HK-2 (cell line): ENCODE data around the gene MYL5.
"Not testable (repeated sequence)": the region's sequence is repeated elsewhere in the genome, so short reads cannot be mapped to it uniquely, and the experiment has no call there.

Experiments
- DNase-seq: peaks from one replicate; pipeline ENCODE4 v3.0.0-alpha.2; 2018; ENCODE audit not compliant: unreplicated experiment

MYL5 gene

DNA sequence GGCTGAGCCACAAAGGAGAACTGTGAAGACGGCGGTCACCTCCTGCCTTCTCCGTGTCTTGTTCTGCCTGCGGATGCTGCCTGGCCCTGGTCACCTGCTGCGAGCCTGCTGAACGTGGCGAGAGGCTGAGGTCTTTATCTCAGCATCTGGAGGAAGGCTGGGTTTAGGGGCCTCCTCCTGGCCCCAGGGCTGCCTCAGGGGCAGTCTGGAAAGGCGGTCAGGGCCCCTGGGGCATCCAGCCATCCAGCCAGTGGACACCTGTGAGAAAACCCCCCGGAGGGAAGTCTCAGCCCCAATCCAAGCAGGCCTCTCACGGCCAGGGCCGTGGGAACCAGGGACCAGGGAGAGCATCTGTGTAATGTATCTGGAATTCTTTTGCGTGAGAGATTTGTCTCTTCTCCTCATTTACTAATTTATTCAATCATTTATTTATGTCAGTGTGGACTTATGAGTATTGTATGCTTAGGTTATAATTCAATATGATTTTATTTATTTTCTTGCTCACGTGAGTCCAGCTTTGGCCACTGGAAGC lies 37.6 kb upstream of the MYL5 start:
- no peak for DNase-seq

DNA sequence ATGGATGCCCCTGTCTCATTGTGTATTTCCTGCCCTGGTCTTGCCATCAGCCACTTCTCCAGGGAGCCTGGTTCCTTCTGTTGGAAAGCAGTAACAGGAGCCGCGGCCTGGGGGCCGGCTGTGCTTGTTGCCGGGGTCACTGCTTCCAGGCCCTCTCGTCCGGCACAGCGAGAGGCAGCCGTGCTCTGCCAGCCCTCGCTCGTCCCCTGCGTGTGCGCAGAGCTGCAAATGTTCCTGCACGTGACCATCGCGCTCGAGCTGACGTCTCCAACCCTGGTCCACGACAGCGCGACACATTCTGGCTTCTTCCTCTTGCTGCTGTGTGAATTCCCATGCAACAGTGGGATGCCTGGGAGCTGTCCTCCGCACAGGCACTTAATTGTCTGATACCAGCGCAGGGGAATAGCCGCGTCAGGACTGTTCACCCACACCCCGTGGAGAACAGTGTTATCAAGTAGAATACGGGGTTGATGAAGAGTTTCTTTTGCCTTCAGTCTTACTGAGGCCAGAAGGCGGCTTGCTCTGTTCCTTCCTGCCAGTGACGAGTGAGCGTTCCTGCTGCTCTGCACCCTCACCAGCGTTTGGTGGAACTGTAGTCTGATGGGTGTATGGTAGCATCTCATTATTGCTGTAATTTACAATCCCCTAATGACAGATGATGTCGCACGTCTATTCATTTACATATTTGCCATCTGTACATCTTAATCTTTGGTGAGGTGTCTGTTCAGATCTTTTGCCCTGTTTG lies 36.6 kb upstream of the MYL5 start:
- DNase-seq, result no peak

DNA sequence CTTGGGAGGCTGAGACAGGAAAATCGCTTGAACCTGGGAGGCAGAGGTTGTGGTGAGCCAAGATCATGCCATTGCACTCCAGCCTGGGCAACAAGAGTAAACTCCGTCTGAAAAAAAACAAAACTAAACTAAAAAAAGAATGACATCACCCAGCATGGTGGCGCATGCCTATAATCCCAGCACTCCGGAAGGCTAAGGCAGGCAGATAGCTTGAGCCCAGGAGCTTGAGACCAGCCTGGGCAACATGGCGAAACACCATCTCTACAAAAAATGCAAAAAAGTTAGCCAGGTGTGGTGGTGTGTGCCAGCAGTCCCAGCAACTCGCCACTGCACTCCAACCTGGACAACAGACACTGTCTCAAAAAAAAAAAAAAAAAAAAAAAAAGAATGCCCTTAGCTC lies 32.0 kb upstream of the MYL5 start:
- not testable (repeated sequence) for DNase-seq

DNA sequence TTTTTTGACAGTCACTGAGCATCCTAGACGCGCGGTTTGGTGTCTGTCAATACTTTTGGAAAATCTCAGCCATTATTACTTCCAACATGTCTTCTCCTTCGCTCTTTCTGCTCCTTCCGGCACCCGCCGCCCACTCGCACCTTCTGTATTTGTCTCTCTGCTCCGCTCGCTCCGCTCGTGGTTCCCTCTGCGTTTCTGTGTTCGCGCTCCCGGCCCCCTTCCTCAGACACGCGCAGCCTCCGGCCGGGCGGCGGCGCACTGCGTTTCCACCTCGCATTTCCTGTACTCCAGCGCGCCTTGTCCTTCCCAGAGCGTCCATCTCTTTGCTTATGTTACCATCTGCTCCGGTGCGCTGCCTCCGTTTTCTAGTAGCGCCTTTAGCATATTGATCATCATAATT lies 27.9 kb upstream of the MYL5 start:
- DNase-seq, result no peak

DNA sequence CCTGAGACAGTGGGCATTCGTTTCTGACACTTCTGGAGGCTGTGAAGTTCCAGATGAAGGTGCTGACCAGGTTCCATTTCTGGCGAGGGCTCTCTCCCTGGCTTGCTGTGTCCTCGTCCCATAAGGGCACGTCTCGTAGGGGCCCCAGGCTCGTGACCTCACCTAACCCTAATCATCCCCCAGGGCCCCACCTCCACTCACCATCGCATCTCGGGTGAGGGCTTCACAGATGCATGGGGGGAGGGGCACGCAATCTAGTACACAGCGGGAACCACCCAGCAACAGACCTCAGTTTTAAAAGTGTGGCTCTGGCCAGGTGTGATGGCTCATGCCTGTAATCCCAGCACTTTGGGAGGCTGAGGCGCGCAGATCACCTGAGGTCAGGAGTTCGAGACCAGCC lies 26.9 kb upstream of the MYL5 start:
- DNase-seq, result no peak

GRCh38 chr4:648579-649292 lies 25.6 kb upstream of the MYL5 start:
- no peak for DNase-seq

DNA sequence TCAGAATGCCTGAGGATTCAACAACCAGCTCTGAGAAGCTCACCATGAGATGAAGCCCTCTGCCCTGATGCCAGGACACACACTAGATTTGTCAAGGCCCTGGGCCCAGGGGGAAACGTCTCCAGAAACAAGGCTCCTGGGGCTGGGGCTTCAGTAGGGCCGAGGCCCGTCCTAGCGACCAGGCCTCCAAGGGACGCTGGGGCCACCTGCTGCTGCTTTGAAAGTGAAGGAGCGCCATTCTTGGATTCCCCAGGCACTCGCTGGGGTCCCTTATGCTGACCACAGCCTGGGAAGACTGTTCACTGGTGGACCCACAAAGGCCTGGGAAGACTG lies 25.1 kb upstream of the MYL5 start:
- DNase-seq, result no peak

GRCh38 chr4:649751-650310 lies 24.5 kb upstream of the MYL5 start:
- no peak for DNase-seq

- DNase-seq, result no peak
Observed at GRCh38 chr4:650461-650860, 23.9 kb upstream of the MYL5 start.

DNA sequence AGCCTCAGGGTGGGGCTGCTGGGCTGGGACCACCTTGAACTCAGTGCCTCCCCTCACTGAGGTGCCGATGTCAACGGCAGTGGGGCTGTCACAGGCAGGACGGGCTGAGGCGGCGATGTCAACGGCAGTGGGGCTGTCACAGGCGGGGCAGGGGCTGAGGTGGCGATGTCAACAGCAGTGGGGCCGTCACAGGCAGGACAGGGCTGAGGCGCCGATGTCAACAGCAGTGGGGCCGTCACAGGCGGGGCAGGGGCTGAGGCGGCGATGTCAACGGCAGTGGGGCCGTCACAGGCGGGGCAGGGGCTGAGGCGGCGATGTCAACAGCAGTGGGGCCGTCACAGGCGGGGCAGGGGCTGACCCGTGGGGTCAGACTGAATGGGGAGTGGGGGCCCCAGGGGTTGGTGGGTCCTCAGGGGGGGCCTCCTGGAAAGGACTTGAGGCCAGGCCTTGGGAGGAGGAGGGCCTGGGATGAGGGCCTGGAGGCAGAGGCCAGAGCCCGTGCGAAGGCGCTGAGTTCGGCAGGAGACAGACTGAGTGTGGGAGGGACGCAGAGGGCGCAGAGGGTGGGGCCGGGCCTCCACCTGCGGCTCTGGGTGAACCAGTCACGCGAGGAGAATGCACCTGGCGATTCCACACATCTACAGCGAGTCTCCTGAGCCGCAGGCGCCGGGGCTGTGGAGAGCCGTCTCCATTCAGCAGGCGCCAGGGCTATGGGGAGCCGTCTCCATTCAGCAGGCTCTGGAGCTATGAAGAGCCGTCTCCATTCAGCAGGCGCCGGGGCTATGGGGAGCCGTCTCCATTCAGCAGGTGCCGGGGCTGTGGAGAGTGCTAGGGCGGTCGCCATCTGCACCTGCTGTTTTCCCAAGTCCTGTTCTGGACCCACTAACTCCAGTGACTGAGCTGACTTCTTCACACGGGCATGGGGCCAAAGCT lies 23.1 kb upstream of the MYL5 start:
- DNase-seq, result no peak

GRCh38 chr4:651884-652642 lies 22.3 kb upstream of the MYL5 start:
- no peak for DNase-seq

GRCh38 chr4:653080-653821 lies 21.1 kb upstream of the MYL5 start:
- no peak for DNase-seq

DNA sequence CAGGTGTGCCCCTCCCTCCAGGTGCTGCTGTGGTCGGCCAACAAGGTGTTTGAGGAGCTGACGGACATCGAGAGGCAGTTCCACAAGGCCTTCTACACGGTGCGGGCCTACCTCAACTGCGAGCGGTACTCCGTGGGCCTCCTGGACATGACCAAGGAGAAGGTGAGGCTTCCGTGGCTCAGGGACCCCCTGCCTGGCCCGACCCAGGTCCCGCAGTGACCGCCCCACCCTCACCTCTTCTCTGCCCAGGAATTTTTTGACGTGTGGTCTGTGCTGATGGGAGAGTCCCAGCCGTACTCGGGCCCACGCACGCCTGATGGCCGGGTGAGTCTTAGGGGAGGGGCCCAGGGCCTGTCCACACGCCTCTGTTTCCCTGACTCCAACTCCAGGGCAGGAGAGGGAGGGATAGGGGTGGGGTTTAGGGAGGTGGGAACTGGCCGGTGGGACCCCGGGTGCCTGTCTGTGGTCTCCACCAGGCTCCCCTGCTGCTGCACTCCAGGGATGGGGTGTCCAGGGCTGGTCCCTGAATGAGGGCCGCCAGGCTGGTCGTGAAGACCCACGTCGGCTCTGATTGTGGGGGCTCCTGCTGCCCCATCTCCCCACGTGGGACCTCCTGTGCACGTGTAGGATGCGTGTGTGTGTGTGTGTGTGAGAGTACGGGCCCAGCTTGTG lies 20.4 kb upstream of the MYL5 start:
- no peak for DNase-seq

DNA sequence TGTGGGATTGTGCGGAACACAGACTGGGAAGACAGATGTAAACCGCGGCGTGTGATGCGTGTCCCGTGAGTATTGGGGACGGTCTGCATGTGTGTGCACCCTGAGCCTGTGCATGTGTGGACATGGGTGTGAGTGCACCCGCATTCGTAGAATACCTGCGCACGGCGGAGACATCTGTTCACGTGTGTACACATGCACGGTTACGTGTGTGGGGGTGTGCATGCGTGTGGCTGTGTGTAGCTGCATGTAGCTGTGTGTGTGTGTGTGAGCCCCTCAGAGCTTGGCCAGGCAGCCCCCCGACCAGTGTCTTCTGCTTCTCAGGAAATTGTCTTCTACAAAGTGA lies 19.9 kb upstream of the MYL5 start:
- no peak for DNase-seq

- DNase-seq, result no peak
Observed at GRCh38 chr4:654871-655463, 19.4 kb upstream of the MYL5 start.

DNA sequence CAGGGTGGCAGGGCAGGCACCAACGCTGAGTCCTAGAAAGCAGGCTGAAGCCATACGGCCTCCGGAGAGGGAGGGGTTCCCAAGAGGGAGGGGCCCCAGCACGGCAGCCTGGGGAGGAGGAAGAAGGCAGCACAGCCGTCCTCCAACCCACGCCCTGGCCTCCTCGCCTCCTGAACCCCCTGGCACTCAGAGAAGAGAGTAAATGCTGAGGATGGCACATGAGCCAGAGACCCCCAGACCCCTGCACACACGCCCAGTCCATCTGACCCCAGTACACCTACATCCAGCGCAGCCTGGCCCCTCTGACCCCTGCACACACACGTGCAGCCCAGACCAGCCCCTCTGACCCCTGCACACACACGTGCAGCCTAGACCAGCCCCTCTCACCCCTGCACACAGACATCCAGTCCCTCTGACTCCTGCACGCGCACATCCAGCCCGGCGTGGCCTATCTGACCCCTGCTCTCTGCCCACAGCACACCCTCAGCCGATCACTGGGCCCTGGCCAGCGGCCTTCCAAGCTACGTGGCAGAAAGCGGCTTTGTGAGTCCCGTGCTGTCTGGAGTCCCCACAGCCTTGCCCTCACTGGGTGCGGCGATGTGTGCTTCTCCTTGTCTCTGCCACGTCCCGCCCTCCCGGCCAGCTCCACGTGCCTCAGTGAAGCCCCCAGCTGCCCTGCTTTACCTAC lies 18.7 kb upstream of the MYL5 start:
- DNase-seq, result no peak

- DNase-seq, result no peak
Observed at GRCh38 chr4:656436-657337, 17.7 kb upstream of the MYL5 start.

- DNase-seq, result no peak
Observed at GRCh38 chr4:657338-657833, 17.0 kb upstream of the MYL5 start.
